ENCODE data around the gene TRMT10A. TPM values are rescaled to one million over a fixed set of nuclear protein-coding genes. Genes with fewer than 3 reads are reported as not detected.

TRMT10A gene
- polyA plus RNA-seq, 1 donor from 2014 or later: 10.5 TPM

DNA sequence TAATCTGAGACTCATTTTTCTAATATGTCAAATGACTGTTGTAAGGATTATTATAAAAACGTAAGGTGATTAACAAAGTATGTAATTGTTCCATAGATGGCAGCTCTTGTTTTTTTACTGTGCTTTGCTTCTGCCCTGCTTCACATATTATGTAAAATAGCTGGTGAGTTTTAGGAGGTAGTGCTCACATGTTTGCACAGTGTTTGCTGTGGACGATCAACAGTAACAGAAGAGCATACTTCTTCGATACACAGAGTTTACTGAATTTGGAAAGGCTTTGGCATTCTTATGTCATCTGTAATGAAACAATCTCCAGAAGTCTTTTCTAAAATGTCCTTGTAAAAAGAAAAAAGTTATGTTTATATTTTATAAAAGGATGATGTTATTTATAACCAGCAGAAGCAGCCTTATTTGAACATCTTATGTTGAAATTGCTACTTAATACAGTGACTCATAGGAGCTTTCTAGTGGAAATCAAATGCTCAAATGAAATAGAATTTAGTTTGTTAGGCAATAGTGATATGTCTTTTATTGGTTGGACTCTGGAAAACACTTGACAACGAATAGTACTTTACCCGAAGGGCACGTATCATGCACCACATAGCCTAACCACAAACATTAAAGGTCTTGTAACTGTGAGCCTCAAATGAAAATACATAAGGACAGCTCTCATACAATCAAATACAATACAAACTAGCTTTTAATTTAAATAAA lies 8.8 kb upstream of the TRMT10A start:
- Histone ChIP-seq H3K27me3 (ENCODE audit: insufficient read depth, low read depth, low read length) (no peaks in the 10 kb centered on the region), H3K79me2 (replicated peaks; ENCODE audit: insufficient read depth, low read length) (no peaks in the 10 kb centered on the region), H3F3A (ENCODE audit: insufficient read depth, low read length, poor library complexity, severe bottlenecking) (no peaks in the 10 kb centered on the region), H3K4me3 (ENCODE audit: low read length) (no peak overlapping the region), H2AFZ (ENCODE audit: low read depth, low read length) (no peak overlapping the region), H3K4me2 (ENCODE audit: low read length) (no peak overlapping the region), H3K9me2 (ENCODE audit: insufficient read depth, low read length) (no peaks in the 10 kb centered on the region), H4K20me1 (ENCODE audit: insufficient read depth) (no peaks in the 10 kb centered on the region), H3K9ac (ENCODE audit: low read length) (no peak overlapping the region), H3K27ac (ENCODE audit: low read length) (no peak overlapping the region), H3K9me3 (ENCODE audit: low read length) (no peaks in the 10 kb centered on the region), H3K36me3 (ENCODE audit: insufficient read depth, low read length) (no peaks in the 10 kb centered on the region)
- TF ChIP-seq SMC3 (conservative IDR thresholded peaks at IDR 0.05; ENCODE audit: poor library complexity) (no peak), MXI1 (conservative IDR thresholded peaks at IDR 0.05; ENCODE audit: poor library complexity, severe bottlenecking) (no peak), POLR2AphosphoS5 (IDR thresholded peaks at IDR 0.05) (no peak), RAD21 (conservative IDR thresholded peaks at IDR 0.05) (no peak), EZH2 (IDR thresholded peaks at IDR 0.05; ENCODE audit: borderline replicate concordance, insufficient read depth, low read length, poor library complexity, severe bottlenecking) (no peak), TAF1 (IDR thresholded peaks at IDR 0.05; ENCODE audit: low read depth) (no peak), EP300 (conservative IDR thresholded peaks at IDR 0.05; ENCODE audit: poor library complexity, severe bottlenecking) (no peak)
- TF ChIP-seq, protein P1, sequence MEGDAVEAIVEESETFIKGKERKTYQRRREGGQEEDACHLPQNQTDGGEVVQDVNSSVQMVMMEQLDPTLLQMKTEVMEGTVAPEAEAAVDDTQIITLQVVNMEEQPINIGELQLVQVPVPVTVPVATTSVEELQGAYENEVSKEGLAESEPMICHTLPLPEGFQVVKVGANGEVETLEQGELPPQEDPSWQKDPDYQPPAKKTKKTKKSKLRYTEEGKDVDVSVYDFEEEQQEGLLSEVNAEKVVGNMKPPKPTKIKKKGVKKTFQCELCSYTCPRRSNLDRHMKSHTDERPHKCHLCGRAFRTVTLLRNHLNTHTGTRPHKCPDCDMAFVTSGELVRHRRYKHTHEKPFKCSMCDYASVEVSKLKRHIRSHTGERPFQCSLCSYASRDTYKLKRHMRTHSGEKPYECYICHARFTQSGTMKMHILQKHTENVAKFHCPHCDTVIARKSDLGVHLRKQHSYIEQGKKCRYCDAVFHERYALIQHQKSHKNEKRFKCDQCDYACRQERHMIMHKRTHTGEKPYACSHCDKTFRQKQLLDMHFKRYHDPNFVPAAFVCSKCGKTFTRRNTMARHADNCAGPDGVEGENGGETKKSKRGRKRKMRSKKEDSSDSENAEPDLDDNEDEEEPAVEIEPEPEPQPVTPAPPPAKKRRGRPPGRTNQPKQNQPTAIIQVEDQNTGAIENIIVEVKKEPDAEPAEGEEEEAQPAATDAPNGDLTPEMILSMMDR (IDR thresholded peaks at IDR 0.05; ENCODE audit: poor library complexity, severe bottlenecking): no peak
- TF ChIP-seq, protein P2, sequence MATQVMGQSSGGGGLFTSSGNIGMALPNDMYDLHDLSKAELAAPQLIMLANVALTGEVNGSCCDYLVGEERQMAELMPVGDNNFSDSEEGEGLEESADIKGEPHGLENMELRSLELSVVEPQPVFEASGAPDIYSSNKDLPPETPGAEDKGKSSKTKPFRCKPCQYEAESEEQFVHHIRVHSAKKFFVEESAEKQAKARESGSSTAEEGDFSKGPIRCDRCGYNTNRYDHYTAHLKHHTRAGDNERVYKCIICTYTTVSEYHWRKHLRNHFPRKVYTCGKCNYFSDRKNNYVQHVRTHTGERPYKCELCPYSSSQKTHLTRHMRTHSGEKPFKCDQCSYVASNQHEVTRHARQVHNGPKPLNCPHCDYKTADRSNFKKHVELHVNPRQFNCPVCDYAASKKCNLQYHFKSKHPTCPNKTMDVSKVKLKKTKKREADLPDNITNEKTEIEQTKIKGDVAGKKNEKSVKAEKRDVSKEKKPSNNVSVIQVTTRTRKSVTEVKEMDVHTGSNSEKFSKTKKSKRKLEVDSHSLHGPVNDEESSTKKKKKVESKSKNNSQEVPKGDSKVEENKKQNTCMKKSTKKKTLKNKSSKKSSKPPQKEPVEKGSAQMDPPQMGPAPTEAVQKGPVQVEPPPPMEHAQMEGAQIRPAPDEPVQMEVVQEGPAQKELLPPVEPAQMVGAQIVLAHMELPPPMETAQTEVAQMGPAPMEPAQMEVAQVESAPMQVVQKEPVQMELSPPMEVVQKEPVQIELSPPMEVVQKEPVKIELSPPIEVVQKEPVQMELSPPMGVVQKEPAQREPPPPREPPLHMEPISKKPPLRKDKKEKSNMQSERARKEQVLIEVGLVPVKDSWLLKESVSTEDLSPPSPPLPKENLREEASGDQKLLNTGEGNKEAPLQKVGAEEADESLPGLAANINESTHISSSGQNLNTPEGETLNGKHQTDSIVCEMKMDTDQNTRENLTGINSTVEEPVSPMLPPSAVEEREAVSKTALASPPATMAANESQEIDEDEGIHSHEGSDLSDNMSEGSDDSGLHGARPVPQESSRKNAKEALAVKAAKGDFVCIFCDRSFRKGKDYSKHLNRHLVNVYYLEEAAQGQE (IDR thresholded peaks at IDR 0.05; ENCODE audit: borderline replicate concordance): no peak

DNA sequence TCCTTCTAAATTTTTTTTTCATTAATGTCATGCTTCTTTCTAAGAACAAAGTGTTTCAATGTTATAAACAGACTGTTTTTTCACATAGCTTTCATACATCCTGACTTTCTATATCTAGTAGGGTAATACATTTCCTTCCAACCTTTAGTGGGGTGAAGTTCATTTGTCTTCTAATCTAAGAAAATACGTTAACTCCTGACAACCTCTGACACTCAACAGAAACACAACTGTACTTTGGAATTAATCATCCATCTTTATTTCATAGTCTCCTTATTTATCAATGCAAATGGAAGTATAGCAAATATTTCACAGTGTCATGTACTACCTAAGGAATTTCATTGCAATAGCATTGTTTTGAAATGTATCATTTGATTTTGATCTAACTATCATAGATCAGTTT lies 8.0 kb upstream of the TRMT10A start:
- no peaks in the 10 kb centered on the region for H3K79me2 ChIP-seq (replicated peaks; ENCODE audit: insufficient read depth, low read length)
- no peak overlapping the region for H3K9ac ChIP-seq (ENCODE audit: low read length)
- H3K27me3 ChIP-seq (ENCODE audit: insufficient read depth, low read depth, low read length): no peaks in the 10 kb centered on the region
- H3K9me3 ChIP-seq (ENCODE audit: low read length): no peaks in the 10 kb centered on the region
- no peak overlapping the region for H3K4me2 ChIP-seq (ENCODE audit: low read length)
- H2AFZ ChIP-seq (ENCODE audit: low read depth, low read length): no peak overlapping the region
- H3K9me2 ChIP-seq (ENCODE audit: insufficient read depth, low read length): no peaks in the 10 kb centered on the region
- no peak overlapping the region for H3K4me3 ChIP-seq (ENCODE audit: low read length)
- H3F3A ChIP-seq (ENCODE audit: insufficient read depth, low read length, poor library complexity, severe bottlenecking): no peaks in the 10 kb centered on the region
- no peak overlapping the region for H3K27ac ChIP-seq (ENCODE audit: low read length)
- H4K20me1 ChIP-seq (ENCODE audit: insufficient read depth): no peaks in the 10 kb centered on the region
- no peaks in the 10 kb centered on the region for H3K36me3 ChIP-seq (ENCODE audit: insufficient read depth, low read length)
- TF ChIP-seq RAD21 (conservative IDR thresholded peaks at IDR 0.05) (no peak), SMC3 (conservative IDR thresholded peaks at IDR 0.05; ENCODE audit: poor library complexity) (no peak), MXI1 (conservative IDR thresholded peaks at IDR 0.05; ENCODE audit: poor library complexity, severe bottlenecking) (no peak), TAF1 (IDR thresholded peaks at IDR 0.05; ENCODE audit: low read depth) (no peak), EP300 (conservative IDR thresholded peaks at IDR 0.05; ENCODE audit: poor library complexity, severe bottlenecking) (no peak), POLR2AphosphoS5 (IDR thresholded peaks at IDR 0.05) (no peak), EZH2 (IDR thresholded peaks at IDR 0.05; ENCODE audit: borderline replicate concordance, insufficient read depth, low read length, poor library complexity, severe bottlenecking) (no peak)
- TF ChIP-seq, protein P1 (IDR thresholded peaks at IDR 0.05; ENCODE audit: poor library complexity, severe bottlenecking): no peak
- TF ChIP-seq, protein P2 (IDR thresholded peaks at IDR 0.05; ENCODE audit: borderline replicate concordance): no peak

Measured in neural cell (in vitro differentiated cells).